ENCODE measurements around the gene VAT1.
"Not testable (repeated sequence)": the region's sequence is repeated elsewhere in the genome, so short reads cannot be mapped to it uniquely, and the experiment has no call there.

VAT1 gene

DNA sequence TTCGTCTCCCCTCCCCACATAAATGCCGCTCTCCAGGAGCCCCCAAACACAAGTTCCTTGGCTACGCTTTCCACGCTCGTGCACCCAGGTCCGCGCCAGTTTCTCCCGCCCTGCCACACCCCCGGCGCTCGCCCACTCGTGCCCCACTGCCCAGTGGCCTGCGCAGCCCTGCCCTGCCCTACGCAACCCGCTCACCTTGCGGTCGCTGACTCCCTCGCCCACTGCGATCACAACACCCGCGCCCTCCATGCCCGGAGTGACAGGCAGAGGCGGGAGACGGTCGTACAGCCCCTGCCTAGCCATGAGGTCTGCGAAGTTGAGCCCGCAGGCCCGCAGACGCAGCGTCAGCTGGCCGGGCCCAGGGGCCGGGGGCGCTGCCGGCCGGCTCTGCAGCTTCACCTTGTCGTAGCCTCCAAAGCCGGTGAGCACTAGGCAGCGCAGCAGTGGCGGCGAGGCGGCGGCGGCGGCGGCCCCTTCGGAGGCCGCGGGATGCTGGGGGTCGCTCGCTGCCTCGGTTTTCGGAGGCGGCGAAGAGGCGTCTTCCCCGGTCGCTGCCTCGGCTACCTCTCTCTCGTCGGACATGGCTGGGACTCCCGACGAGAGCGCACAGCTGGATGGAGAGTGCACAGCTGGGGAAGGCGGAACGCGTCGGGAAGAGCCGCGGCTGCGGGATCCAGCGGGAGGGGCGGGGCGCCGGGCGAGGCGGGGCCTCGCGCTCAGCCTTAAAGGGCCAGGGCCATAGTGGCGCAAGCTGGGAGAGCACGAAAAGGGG lies at the start of gene VAT1:
TSS of gene VAT1 (minus strand) at position 645 of the 772 bp plus-strand sequence. CDS start at position 582, 63 bp downstream.
- DNase-seq = peak; percentile 54

DNA sequence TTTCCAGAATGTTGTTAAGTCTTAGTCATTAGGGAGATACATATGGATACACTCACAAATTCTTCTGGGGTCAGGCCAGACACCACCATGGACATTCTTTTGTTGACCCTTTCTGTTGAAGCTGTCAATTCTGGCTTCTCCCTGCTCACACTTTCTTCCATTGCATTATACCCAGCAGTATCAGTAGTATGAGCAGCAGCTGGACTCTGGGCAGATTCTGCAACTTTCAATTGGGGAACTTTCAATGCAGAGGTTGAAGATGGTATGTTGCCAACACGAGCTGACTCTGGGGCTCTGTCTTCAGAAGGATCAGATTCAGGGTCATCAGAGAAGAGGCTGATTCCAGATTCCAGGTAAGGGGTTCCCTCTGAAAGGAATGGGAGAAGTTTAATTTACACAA lies 48.7 kb upstream of the VAT1 start:
- no peak for DNase-seq

DNA sequence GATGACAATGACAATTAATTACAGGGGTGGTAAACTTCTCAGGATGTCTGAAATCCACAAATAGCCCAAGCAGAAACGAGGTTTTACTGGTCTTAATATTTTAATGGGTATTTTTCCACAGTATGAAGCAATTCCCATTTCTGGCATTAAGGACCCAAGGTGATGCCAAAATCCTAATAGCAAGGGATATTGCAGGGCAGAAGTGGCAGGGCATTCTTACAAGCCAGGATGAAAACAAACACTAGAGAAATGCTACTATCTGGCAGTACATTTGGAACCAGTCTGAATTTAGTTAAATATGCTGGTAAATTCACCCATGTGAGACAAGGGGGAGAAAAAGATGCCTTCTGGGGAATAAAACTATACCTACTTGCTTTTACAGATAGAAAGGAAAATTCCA lies 48.1 kb upstream of the VAT1 start:
- DNase-seq = no peak

DNA sequence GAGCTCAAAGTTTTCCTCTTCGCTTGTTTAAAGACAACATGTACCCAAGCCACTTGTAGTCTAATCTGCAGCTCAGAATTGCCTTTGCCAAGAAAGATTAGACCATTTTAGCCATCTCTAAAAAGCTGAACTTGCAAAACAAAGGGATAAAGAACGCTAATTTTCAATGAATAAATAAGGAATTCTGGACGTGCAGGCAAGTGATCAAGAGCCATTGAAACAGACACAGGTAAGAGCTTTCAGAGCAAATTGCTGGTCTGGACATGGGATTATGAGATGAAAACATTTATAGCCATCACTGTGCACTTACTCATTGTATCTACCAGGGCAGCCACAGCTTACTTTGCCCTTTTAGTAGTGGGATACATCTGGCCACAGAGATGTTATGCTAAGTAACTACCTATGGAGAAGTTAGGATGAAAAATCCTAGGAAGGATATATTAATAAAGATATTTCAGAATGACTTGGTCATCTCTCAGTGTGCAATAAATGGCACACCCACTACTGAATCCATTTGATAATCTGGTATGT lies 47.2 kb upstream of the VAT1 start:
- no peak for DNase-seq

DNA sequence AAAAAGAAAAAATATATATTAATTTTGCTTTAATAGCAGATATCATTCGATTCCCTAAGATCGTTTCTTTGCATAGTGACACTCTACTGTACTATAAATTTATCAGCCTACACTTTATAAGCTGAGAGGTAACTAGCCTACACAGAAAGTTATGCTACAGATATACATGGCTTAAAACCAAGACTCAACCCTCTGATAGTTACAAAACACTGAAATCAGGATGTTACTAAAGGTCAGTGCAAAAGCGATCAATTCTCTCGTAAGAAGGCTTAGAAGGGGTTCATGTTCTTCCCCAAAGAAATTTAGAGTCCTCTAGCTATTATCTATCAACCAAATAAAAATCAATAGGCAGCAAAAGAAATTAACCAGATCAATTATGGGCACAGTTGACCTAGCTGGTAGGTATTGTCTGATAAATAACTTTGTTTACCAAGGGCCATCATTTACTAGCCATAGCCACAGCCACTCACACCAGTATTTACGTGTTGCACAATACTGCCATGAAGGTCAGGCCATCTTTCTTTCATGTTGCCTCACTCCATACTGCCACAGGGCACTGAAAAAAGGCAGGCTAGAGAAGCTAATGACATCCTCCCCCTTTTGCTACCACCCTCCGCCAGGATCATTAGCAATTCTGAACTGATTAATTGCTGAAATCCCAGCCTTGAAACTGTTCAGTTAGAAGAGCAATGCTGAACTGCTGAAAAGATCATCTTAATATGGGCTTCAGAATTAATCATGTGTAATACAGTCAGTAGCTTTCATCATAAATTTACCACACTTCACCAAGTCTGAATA lies 46.6 kb upstream of the VAT1 start:
- no peak for DNase-seq

DNA sequence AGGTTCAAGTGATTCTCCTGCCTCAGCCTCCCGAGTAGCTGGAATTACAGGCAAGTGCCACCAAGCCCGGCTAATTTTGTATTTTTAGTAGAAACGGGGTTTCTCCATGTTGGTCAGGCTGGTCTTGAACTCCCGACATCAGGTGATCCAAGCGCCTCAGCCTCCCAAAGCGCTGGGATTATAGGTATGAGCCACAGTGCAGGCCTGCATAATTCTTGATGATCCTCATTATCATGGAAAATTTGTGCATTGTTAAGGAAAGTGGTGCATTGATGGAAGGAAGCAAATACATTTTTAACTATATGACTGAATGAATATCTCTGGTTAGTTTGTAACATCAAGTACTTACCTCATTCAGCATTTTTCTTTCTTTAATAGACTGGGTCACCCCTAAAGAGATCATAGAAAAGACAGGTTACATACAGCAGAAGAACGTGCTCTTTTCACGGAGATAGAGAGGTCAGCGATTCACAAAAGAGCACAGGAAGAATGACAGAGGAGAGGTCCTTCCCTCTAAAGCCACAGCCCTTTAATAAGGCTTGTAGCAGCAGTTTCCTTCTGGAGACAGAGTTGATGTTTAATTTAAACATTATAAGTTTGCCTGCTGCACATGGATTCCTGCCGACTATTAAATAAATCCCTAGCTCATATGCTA lies 40.9 kb upstream of the VAT1 start:
- DNase-seq = no peak

DNA sequence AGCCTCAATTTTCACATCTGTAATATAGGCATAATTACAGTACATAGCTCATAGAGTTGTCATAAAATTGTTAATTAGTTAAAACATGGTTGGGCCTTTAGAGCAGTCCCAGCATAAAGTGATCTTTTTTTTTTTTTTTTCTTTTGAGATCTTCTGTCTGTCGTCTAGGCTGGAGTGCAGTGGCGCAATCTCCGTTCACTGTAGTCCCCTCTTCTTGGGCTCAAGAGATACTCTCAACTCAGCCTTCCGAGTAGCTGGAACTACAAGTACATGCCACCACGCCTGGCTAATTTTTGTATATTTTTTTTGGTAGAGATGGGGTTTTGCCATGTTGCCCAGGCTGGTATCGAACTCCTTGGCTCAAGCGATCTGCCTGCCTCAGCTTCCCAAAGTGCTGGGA lies 33.9 kb upstream of the VAT1 start:
- DNase-seq = no peak

DNA sequence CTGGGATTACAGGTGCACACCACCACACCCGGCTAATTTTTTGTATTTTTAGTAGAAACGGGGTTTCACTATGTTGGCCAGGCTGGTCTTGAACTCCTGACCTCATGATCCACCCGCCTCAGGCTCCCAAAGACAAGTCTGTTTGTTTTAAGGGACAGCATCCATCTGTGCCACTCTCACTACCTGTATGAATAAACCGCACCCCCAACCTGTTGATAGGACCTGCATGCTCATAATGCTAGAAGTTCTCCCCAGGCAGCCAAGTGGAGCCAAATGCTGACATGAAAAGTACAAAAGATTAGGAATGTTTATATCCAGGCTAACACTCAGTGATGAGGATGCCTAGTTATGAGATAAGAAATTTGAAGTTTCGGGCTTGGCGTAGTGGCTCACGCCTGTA lies 30.8 kb upstream of the VAT1 start:
- not testable (repeated sequence) for DNase-seq

DNA sequence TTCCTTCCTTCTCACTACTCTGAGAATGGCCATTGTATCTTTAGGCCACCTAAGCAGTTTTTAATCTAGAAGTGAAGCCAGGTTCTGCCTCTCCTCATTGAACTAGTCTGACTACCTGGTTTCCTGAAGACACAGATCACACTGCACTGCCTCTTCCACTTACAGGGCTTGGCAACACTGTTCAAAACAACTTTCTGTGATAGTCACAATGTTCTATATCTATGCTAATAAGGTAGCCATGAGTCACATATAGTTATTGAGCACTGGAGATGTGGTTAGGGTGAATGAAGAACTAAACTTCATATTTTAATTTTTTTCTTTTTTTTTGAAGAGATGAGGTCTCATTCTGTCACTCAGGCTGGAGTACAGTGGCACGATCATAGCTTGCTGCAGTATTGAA lies 29.8 kb upstream of the VAT1 start:
- DNase-seq = no peak

DNA sequence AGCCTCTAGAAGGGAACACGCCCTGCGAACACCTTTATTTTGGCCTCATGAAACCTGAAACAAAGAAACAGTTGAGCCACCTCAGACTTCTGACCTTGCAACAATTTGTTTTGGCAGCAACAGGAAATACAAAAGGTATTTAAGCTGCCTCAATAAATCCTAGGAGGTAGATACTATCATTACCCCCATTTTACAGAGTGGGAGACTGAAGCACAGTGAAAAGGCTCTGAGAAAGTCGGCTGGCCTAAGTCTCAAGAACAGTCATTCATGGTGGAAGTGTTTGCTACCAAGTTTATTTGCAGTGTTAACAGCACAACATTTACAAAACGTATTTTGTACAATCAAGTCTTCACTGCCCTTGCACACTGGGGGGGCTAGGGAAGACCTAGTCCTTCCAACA lies 21.8 kb upstream of the VAT1 start:
- DNase-seq = no peak

DNA sequence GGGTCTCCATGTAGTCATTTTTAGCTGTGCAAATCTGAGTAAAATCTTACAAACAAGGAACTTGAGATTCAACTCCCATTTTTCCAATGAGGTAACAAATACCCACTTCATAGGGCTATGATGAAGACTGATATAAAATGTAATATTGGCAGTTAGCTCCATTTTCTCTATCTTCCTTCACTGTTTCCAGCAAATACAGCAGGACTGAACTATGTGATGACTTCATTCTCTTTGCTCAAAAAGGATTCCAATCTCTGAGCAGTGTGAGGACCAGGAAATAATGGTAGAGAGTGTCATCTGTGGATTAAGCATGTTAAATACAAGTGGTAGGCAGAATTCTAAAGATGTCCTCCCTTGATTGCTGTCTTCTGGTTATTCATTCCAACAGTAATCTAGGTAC lies 21.1 kb upstream of the VAT1 start:
- DNase-seq = no peak

DNA sequence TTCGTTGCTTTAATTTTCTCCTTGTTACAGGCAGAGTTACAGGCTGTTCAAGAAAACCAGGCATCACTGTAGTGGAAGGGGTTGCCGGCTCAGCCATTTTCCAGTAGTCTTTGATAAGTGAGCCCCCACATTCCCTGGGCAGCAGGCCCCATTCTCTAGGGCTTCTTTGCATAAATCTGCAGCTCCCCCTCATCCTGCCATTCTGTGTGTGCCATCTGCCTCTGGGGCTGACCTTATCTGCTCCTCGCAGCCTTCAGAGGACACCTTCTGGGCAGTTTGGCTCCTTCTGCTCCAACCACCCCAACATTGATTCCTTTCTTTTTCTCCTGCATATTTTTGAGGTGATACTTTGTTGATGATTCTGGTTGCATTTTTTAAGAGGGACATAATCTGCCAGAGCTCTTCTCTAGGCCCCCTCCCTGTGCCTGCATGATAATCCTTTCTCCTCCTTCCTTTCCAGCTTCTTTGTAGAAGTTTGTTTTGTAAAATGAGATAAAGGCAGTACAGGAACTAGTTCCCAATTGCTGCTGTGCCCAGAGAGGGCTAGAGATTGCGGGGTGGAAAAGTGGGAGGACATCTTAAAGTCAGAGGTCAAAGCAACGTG lies 19.9 kb upstream of the VAT1 start:
- no peak for DNase-seq

DNA sequence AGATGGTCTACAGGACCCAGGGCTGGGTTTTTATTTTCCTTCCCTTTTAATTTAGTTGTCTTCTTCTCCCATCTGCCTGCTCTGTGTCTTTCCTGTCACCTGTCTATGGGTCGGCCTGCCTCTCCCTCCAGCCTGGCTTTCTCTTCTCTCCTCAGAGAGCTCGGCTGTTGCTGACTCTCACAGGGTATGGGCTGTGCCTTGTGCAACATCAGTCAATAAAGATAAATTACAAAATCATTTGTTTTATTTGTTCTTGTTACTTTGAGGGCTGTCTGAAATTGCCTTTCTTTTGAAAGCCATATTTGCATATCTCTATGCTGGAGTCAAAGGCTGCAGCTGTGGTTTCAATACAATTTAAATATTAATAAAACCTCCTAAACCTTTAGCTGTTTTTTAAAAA lies 18.5 kb upstream of the VAT1 start:
- no peak for DNase-seq

DNA sequence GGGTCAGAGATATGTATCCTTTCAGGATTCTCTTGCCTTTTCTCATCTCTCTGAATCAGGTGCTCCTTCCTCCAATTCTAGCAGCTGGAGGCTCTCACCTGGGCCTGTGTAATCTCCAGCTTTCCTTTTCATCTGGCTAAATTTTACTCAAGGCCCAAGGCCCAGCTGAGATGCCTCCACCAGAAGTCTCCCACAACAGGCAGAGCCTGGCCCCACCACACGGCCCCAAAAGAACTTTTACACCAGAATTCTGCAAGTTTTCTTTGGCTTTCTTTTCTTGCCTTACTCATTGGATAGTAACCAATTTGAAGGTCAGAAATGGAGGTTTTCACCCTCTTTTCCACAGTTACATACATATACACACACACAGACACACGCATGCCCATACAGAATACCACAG lies 17.5 kb upstream of the VAT1 start:
- DNase-seq = no peak

DNA sequence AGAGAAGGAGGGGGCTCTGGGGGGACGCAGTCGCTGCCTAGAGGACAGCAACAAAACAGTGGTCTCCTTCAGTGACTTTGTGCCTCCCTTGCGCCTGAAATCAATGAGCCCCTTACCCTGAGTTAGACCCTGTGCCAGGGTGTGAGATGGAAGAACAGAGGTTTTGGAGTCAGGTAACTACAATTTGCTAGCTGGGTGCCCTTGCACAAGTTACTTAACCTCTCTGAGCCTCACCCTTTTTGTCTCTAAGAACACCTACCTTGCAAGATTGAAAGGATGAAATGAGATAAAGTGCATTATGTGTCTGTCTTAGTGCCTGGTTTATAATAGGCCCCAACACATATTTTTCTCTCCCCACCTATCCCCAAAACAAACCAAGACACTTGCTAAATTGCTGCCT lies 12.7 kb upstream of the VAT1 start:
- no peak for DNase-seq

DNA sequence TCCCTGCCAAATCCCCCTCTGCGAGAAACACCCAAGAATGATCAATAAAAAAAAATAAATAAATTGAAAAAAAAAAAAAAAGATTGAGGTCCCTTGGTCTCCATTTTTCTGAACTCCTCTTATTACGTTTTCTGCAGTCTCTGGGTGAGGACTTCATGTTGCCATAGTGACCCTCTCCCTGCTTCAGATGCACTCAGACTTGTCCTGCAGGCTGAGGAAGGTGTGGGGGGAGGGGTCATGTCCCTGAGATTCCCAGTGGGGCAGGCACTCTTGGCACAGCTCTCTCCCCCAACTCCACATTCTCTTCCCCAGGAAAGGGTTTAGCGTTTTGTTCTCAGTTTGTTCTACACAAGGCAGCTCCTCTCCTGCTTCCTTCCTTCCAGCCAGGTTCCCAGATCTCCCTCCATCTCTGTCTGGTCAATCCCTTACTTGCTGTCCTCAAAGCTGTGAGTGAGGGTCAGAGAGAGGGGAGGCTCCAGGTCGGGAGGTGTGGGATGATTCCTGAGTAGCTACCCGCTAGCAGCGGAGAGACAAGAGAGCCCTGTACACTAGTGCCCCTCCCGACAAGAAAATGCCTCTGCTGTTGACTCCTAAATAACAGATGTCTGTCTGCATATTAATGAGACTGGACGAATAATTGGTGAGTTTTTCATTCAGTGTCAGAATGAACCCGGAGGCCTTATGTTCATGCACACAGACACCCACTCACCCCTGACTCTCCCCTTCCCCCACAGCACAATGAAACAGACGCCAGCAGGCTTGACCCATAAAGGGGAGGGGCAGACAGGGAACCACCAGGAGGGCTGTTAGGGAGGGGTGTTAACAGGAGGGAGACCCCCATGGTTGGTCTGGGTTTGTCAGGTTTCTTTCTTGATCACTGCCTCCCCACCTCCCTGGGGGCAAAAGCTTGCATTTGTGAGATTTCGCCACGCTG lies 12.0 kb upstream of the VAT1 start:
- DNase-seq = no peak

DNA sequence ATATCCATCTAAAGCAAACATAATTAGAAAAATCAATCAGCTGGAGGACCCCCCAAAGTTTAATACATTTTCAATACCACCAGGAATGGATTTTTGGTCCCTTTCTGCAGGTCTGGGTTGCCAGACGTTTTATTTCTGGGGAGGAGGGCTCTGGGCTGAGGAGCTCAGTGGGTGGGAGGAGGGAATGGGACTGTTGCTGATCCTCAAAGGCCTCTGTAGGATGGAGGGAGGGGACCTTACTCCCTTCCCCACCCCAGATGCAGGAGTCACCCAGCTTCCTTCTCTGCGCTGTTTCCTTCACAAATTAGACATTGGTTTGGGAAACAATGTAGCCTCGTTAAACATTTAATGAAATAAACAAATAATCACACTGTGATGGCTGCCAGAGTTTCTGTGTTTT lies 9.5 kb upstream of the VAT1 start:
- DNase-seq = no peak

DNA sequence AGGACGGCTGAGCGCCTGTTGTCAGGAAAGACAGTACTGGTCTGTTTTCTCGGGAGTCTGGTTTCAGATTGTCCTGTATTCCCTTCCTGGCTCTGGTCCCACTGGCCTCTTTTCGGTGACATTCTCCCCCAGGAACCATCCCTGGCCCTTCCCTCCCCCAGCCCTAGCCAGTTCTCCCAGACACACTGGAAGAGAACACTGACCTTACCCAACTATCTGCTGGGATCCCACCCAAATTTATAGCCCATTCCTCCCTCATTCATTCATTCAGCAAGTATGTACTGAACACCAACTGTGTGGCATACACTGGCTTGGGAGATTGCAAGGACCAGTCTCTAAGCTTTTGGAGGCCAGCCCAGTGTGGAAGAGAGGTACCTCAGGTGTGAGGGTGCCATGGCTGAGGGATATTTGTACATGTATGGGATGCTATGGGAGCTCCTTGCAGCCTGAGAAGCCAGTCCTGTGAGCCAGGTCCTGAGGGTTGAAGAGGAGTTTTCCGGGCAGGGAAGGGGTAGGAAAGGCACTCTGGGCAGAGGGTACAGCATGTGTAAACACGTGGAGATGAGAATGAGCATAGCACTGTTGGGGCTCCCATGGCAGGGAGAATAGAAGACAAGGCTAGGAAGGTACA lies 8.1 kb upstream of the VAT1 start:
- no peak for DNase-seq

DNA sequence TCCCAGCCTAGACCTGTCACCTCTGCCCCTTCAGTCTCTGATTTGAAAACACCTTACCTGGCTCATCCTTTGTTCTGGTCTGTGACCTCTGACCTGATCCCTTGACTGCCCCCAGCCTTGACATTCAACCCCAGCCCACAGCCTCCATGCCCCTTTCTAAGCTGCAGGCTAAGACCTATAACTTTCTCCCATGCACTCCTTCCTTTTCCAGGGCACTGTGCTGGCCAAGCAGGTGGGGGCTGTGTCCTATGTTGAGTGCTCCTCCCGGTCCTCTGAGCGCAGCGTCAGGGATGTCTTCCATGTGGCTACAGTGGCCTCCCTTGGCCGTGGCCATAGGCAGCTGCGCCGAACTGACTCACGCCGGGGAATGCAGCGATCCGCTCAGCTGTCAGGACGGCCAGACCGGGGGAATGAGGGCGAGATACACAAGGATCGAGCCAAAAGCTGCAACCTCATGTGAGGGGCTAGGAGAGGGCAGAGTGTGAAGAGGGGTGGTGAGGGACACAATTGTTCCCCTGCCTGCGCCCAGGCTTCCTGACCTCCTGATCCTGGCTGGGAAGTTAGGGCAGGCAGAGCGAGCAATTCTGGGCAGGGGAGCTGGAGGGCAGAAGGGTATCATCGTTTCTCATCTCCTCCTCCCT lies 6.2 kb upstream of the VAT1 start:
- DNase-seq = no peak

DNA sequence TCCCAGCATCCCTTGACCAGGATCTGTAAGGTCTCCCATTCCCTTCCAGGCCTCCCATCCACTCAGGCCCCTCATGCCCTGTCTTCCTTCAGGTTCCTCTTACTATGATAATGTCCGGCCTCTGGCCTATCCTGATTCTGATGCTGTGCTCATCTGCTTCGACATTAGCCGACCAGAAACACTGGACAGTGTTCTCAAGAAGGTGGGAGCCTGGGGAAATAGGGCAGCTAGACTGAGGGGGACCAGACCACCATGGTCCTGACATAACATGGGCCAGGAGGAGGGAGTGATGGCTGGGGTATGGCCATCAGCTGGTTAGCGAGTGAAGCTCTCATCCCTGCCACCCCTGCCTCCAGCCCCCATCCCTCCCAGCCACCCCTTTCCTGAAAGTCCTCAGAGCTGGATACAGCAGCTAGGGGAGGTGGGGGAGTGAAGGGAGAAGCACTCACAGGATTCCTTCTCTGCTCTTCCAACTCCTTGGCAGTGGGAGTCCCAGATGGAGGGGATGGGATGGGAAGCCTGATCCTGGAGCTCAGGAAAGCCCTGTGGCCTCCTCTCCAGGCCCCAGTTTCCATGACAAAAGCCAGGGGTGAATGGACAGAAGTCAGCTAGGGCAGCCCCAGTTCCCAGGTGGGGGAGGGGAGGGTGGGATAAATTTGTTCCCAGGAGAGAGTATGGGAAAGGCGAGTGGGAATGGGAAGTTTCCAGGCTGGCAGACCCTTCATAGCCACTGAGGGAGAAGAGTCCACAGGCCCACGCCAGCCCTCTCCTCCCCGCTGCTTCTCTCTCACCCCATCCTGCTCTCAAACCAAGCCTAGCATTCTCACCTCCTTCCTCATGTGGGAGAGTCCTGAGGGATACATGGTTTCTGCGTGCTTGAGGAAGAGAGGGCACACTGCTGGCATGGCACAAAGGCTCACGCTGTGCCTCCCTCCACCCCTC lies 5.2 kb upstream of the VAT1 start:
- DNase-seq = no peak

Data from stimulated activated CD4-positive, alpha-beta T cell treated with anti-CD3 and anti-CD28 coated beads, Interleukin-1b, Interleukin-23, amount 100 ng/mL, for 48 hours (primary cell).